Activated CD4-positive, alpha-beta T cell treated with anti-CD3 and anti-CD28 coated beads for 1 hour (primary cell): ENCODE data around the gene CORO6.

Source experiments
- DNase-seq: peaks from one replicate; pipeline ENCODE4 v3.0.0-alpha.2; 2020

Gene CORO6

DNA sequence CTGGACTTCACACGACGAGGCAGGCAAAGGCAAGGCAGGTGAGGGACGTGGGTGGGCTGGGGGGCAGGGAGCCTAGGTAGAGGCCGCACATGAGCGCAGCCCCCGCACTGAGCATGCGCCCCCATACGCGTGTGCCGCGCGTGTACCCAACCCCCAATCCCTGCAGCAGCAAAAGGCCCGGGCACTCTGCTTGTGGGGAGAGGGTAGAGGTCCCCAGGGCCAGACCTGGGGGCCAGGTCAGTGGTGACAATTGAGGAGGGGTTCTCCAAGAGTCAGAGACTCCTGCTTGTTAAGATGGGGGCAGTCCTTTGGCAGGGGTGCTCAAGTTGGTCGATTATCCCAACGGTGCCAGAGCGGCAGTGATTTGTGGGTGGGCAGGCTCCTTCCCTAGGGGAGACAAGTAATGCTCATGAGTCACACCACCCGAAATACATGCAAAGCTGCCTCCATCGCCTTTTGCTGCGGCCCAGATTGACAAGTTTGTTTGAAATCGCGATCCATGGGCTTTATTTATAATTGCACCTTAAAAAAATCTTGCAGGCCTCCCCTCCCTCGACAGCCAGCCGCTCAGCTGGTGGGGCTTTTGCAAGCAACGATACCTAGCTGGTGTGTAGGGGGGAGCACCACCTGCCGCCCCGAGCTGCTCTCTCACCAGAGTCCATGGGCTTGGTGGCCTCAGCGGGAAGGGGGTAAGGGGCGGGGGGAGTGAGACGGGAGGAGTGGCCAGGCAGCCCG, 32.1 kb downstream of the CORO6 start:
- no peak for DNase-seq

GRCh38 chr17:29589524-29590410, 32.9 kb downstream of the CORO6 start, which contains the start of gene GIT1:
GIT1 (minus strand) TSS chr17:29589648; CDS start chr17:29589378, 270 bp downstream.
- DNase-seq: peak; percentile 73

DNA sequence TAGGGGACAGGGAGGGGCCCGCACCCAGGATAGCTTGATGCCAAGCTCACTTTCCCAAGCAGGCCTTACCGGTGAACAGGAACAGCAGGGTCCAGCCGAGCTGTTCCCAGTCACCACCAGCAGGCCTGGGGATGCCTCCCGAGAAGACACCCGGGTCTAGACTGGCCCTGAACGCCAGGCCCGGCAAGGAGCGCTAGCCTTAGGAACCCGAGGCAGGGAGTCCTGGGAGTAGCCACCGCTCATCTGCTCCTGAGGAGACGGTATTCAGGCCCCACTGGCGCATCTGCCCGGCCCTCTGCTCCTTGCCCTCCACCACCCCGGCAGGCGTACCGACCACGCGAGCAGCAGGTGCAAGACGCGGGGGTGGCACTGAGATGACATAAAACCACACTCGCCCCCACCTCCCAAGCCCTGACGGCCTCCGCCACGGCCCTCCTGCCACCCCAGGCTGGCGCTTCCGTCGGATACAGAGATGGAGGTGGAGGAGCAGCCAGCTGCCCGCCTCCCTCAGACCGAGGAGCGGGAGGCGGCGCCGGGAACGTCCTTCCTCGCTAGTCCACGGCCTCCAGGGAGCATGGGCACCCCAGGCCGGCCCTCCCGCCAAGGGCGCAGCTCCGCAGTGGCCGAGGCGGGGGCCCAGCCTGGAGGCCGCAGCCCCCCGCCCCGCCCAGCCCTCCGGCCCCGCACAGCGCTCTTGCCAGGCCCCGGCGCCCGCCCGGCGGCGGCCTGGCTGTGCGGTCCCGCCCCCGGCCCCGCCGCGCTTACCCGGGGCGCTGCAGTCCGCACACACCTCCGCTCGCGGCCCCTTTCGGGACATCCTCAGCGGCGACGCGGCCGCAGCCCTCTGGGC, 33.9 kb downstream of the CORO6 start:
- DNase-seq: no peak

- DNase-seq: no peak
Measured at GRCh38 chr17:29588017-29588561, 34.6 kb downstream of the CORO6 start.

GRCh38 chr17:29587591-29587990, 35.1 kb downstream of the CORO6 start:
- DNase-seq: no peak

DNA sequence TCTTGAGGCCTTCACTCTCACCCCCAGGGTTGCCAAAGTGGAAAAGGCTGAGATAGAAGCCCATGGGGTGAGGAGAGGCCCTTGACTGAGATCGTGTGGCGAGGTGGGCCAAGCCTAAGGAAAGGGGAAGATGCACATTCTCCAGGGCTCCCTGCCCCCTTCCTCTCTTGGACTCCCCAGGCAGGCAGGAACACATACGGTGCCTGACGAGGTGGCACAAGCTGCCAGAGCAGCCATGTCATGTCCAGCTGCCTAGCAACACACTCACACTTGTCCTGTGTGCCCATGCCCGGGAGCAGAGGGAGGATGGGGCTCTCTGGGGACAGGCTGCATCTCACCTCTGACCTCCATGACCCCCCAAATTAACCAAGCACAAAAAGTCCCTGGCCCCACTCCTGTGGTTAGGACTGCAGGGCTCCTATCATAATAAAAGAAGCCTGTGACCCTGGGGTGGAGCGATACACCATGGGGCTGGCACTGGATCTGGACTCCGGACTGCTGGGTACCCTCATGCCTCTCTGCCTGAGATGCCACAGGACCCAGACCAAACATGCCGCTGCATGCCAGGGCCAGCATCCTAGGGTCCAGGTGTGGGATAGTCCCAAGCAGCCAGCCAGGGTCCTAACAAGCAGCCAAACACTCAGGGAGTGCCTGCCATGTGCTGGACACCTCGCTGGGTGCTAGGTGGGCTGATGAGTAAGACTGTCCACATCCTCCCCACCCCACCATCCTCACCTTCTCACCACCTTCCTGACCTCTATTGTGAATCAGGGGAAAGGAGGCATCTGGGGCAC, 35.8 kb downstream of the CORO6 start:
- DNase-seq: no peak

DNA sequence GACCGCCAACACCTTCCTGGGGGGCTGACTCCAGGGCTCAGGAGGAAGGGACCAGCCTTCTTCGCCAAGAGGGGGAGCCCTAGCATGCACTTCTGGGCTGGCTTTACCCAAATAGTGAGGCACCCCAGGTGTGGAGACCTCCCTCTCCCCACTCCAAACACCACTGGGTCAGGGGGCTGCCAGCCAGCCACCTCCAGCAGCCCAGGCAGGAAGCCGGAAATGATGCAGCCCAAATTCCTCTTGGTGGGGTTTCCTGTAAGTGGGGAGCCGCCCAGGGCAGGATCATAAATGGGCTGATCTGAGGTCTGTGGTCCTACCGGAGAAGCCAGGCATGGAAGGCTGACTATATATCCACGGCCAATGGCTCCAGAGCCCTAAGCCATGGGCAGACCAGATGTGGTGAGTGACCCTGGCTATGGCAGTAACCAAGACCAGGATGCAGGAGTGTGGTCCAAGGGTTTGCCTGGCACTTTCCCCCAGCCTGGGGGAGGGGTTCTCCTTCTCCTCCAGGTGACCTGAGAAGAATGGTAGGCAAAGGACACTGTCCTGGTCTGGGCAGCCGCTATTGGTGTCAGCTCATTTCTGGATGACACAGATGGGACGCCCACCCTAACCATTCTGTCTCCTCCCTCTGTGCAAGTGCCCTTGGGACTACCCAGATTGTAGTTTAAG, 37.5 kb downstream of the CORO6 start:
- DNase-seq: no peak

DNA sequence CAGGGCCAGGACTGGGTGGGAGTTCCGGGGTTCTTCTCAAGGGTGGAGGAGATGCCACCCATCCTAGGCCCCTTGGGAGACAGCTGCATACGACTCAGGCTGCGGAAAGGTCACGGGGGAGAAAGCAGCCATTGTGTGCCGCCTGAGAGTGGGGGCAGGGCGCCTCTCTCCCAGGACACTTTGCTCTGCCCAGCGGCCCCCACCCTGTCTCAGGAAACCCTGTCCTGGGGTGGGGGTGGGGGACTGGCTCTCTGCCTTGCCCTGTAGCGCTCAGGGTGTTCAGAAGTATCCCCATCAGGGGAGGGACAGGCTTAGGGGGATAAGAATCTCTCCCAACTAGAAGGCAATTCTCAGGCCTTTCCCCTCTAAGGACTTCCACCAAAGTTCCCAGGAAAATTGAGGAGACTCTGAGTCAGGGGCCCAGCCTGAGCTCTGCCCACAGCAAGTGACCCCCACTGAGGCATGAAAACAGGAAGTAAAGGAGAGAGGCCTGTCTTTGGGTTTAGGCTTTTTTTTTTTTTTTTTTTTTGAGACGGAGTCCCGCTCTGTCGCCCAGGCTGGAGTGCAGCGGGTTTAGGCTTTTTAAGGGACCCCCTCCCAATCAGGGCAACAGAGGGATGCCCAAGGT, 38.1 kb downstream of the CORO6 start:
- DNase-seq: no peak

- DNase-seq: no peak
Measured at GRCh38 chr17:29583324-29584248, 39.1 kb downstream of the CORO6 start.

DNA sequence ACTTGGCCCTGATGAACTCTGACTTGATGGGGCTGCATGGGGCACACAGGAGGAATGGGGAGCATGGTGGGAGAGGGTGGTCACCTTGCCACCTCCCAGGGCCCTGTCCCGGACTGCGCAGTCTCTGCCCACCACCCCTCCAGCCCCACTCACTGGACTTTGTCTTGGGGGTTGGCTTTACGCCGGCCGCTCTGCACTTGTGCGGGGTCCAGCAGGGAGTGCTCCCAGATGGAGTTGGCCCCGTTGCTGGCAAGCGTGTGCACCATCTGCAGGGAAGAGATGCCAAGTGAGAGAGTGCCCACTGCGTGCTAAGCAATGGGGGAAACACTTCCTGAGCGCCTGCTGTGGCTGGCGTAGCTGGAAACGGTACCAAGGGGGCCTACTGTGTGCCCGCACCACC, 39.9 kb downstream of the CORO6 start:
- DNase-seq: no peak

DNA sequence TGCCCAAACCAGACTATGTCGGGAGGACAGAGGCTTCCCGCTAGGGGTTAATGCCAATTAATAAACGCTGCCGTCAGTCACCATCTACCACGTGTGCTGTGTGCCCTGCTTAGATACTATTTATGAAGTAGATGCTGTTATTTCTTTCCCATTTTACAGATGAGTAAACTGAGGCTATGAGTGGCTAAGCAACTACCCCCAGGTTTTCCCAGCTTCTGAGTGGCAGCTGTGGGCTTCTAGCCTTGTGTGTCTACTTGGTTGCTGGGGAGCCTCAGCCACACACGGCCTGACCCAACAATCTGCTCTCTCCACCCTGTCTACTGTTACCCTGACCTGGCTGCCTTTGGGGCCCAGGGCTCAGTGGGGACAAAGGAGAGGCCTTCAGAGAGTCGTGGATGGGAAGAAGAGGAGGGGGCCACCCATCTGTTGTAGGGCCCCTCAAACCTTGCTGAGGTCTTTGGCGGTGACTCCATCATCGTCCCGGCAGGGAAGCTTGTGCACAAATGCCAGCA, 40.4 kb downstream of the CORO6 start:
- no peak for DNase-seq

- DNase-seq: no peak
Measured at GRCh38 chr17:29581583-29582253, 41.0 kb downstream of the CORO6 start.

DNA sequence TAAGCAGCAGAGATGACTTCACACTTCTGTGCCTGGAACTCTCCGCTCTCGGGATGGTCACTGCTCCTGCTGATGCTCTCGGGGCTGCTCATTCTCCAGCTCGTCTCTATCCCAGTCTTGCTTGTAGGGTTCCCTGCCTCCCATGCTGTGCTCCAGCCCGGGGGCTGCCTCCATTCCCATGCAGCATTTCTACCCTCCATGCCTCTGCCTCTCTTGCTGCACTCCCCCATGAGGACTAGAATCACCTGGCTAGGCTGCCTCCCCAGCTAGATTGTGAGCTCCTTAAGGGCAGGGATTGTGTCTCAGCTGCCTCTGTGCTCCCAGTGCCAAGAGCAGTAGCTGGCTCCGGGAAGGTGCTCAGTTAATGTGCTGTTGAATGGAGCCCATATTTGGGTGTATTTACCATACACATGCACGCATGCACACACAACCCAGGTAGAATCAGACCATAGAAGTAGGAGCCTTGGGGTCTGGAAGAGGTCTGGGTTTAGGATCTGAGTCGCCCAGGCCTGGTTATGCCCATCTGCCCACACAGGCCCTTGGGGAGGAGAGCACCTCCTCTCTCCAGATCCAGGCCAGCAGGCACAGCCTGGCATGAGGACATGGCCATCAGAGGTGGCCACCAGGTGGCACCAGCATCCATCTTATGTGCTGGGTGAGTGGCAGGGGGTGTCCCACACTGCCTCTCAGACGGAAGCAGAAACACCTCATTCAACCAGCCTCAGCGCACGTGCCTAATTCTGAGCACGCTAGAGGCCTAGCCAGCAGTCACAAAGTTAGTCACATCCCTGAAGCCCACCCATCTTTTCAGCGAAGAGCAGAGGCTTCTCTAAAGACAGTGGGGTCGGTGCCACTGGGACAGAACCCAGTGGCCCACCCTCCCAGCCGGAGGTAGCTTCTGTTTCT, 42.6 kb downstream of the CORO6 start:
- peak; percentile 85 for DNase-seq

DNA sequence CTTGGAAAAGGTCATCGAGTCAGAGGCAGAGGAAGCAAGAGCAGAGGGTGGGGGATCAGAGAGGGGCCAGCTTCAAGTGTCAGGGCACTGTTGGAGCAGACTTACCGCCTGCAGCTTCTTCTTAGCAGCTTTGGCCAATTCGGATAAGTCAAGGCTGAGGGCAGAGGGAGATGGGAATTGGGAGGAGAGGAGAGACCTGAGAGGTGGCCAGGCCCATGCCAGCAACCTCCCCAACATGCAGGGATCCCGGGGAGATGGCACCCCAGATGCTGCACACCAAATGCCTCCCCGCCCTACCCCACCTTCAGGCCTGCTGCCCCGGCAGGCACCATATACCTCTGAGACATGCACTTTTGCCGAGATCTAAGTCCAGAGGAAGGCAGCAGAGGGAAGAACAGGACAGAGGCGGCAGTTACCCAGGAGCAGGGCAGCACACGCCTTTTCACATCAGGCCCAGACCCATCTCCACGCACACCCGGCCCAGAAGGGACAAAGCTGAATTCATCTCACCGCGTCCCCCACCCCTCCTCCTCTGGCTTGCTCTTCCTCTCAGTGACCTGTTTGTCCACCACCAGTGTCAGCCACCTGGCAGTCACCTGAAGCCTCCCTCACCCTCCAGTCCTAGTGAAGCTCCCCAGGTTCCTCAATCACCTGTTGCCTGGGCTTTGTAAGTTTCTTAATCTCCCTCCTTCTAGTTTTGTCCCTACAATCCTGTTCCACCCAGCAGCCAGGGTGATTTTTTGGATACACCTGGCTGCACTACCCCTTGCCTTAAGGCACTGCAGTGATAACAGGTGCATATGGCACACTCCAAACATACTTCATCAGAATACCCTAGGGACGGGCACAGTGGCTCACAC, 43.9 kb downstream of the CORO6 start:
- DNase-seq: no peak

GRCh38 chr17:29577385-29578211, 45.1 kb downstream of the CORO6 start:
- DNase-seq: no peak

DNA sequence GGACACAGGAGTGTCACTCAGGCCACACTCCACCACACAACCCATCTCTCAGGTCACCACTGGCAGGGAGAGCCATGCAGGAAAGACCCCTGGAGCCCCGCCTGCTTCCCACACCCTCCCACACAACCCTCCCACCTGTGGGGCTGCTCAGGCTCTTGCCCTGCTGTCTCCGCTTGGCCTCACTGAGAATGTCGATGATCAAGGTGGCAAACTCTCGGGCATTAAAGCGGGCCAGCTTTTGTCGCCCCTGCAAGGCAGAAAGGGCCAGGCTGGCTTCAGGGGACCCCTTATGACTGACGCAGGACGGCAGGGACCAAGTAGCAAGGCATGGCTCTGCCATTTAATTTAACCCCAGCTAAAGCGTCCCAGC, 45.7 kb downstream of the CORO6 start:
- no peak for DNase-seq
